ENCODE data around the gene GCH1.

- no peak for TF ChIP-seq CTCF (IDR thresholded peaks at IDR 0.05)
- no peak for TF ChIP-seq POLR2A (IDR thresholded peaks at IDR 0.05)
Observed at GRCh38 chr14:54881235-54881760, 21.3 kb downstream of the GCH1 start.

Measured in lower leg skin (tissue), 3 donors.